Measurements from ENCODE around the gene NALCN.

DNA sequence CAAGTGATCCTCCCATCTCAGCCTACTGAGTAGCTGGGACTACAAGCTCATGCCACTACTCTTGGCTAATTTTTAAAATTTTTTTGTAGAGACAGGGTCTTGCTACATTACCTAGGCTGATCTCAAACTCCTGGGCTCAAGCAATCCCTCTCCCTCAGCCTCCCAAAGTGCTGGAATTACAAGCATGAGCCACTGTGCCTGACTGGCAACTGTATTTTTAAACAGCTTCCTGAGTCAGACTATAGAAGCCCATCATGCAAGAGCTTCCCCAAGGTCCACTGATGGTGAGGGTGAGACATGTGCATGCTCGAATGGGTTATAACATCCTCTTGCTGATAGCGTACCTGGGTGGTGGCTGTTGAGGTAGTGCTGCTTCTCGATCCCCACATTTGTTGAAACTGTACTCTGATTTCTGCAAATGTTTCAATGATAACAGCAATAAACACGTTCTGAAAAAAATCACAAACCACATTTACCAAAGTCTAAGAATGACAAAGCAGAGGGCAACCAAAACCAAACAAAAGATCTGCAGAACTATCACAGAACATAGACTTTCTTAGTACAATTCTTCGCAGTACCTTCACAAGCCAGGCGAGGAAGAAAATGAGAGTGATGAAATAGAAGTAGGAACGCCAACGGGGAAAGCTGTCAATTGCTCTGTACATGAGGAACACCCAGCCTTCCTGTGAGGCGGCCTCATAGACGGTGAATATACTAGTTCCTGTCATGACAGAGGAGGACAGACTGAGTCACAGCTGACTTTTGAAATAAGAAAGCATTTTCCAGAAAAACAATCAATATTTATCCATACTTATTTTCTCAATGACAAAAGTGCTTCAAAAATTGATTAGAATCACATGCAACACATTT is 124.4 kb downstream of the NALCN start:
- TF ChIP-seq CTCF (IDR thresholded peaks at IDR 0.05) (no peak), POLR2A (IDR thresholded peaks at IDR 0.05) (no peak)

Data from adrenal gland (tissue), 5 donors.